HEK293 (cell line): Measurements from ENCODE around the gene TOM1L2.
A peak's percentile ranks its signal among the peaks of the same experiment; 100 is the strongest.

Experiments used
- ELK4 ChIP-seq: IDR thresholded peaks from 2 replicates; pipeline ENCODE4 v1.6.1; 2011; ENCODE audit warnings: mild to moderate bottlenecking, low read depth, low read length, borderline replicate concordance
- GLIS2 ChIP-seq: fragments of 450-650 bp; formaldehyde crosslinking; IDR thresholded peaks from 2 replicates; pipeline ENCODE4 v1.5.1; 2016; ENCODE audit warnings: missing biosample characterization, missing genetic modification characterization
- IKZF3 ChIP-seq: fragments of 450-650 bp; IDR thresholded peaks from 2 replicates; pipeline ENCODE4 v1.5.0; 2018; ENCODE audit warnings: missing biosample characterization, mild to moderate bottlenecking, missing genetic modification characterization, moderate library complexity
- SALL2 ChIP-seq: fragments of 450-650 bp; formaldehyde crosslinking; IDR thresholded peaks from 2 replicates; pipeline ENCODE4 v1.5.0; 2017; ENCODE audit warnings: missing biosample characterization, mild to moderate bottlenecking, missing genetic modification characterization, borderline replicate concordance
- SCRT1 ChIP-seq: fragments of 450-650 bp; formaldehyde crosslinking; IDR thresholded peaks from 2 replicates; pipeline ENCODE4 v1.5.1; 2016; ENCODE audit warnings: missing biosample characterization, missing genetic modification characterization, borderline replicate concordance
- TCF7L2 ChIP-seq: IDR thresholded peaks from 2 replicates; pipeline ENCODE4 v1.6.1; 2011; ENCODE audit warnings: low read depth, mild to moderate bottlenecking, inconsistent platforms, low read length, moderate library complexity, borderline replicate concordance
- ZNF10 ChIP-seq: fragments of 450-650 bp; formaldehyde crosslinking; IDR thresholded peaks from 2 replicates; pipeline ENCODE4 v1.5.1; 2017; ENCODE audit warnings: missing biosample characterization, missing genetic modification characterization
- ZNF132 ChIP-seq: fragments of 450-650 bp; formaldehyde crosslinking; IDR thresholded peaks from 2 replicates; pipeline ENCODE4 v1.5.1; 2017; ENCODE audit warnings: missing biosample characterization, missing genetic modification characterization, borderline replicate concordance
- ZNF133 ChIP-seq: fragments of 450-650 bp; formaldehyde crosslinking; IDR thresholded peaks from 2 replicates; pipeline ENCODE4 v1.5.1; 2016; ENCODE audit warnings: missing biosample characterization, missing genetic modification characterization
- ZNF175 ChIP-seq: fragments of 450-650 bp; formaldehyde crosslinking; IDR thresholded peaks from 2 replicates; pipeline ENCODE4 v1.5.1; 2016; ENCODE audit warnings: missing biosample characterization, missing genetic modification characterization
- ZNF221 ChIP-seq: fragments of 450-650 bp; formaldehyde crosslinking; IDR thresholded peaks from 2 replicates; pipeline ENCODE4 v1.5.1; 2017; ENCODE audit warnings: missing biosample characterization, missing genetic modification characterization, borderline replicate concordance
- ZNF391 ChIP-seq: fragments of 450-650 bp; formaldehyde crosslinking; IDR thresholded peaks from 2 replicates; pipeline ENCODE4 v1.5.1; 2016; ENCODE audit warnings: low read depth, missing biosample characterization, missing genetic modification characterization, borderline replicate concordance
- ZNF394 ChIP-seq: fragments of 450-650 bp; formaldehyde crosslinking; IDR thresholded peaks from 2 replicates; pipeline ENCODE4 v1.5.1; 2016; ENCODE audit warnings: missing biosample characterization, missing genetic modification characterization, mild to moderate bottlenecking, moderate library complexity, borderline replicate concordance
- ZNF416 ChIP-seq: fragments of 450-650 bp; formaldehyde crosslinking; IDR thresholded peaks from 2 replicates; pipeline ENCODE4 v1.5.1; 2016; ENCODE audit warnings: missing biosample characterization, missing genetic modification characterization
- ZNF48 ChIP-seq: fragments of 450-650 bp; formaldehyde crosslinking; IDR thresholded peaks from 2 replicates; pipeline ENCODE4 v1.5.1; 2016; ENCODE audit warnings: missing biosample characterization, missing genetic modification characterization
- ZNF555 ChIP-seq: fragments of 450-650 bp; formaldehyde crosslinking; conservative IDR thresholded peaks from 2 replicates; pipeline ENCODE4 v1.5.1; 2017; ENCODE audit warnings: missing biosample characterization, mild to moderate bottlenecking, missing genetic modification characterization, inconsistent platforms
- ZNF596 ChIP-seq: fragments of 450-650 bp; IDR thresholded peaks from 2 replicates; pipeline ENCODE4 v1.5.0; 2018; ENCODE audit warnings: missing biosample characterization, mild to moderate bottlenecking, missing genetic modification characterization, moderate library complexity
- ZNF621 ChIP-seq: fragments of 450-650 bp; formaldehyde crosslinking; IDR thresholded peaks from 2 replicates; pipeline ENCODE4 v1.5.1; 2017; ENCODE audit warnings: missing biosample characterization, missing genetic modification characterization
- ZNF626 ChIP-seq: fragments of 450-650 bp; sonication (Bioruptor Pico); formaldehyde crosslinking; IDR thresholded peaks from 2 replicates; pipeline ENCODE4 v1.5.1; 2018; ENCODE audit warnings: missing biosample characterization, missing genetic modification characterization, inconsistent platforms
- ZNF658 ChIP-seq: fragments of 450-650 bp; formaldehyde crosslinking; IDR thresholded peaks from 2 replicates; pipeline ENCODE4; 2016; ENCODE audit warnings: missing biosample characterization, missing genetic modification characterization
- ZNF843 ChIP-seq: fragments of 450-650 bp; formaldehyde crosslinking; IDR thresholded peaks from 2 replicates; pipeline ENCODE4 v1.5.1; 2016; ENCODE audit warnings: missing biosample characterization, missing genetic modification characterization
- ZSCAN23 ChIP-seq: fragments of 450-650 bp; formaldehyde crosslinking; IDR thresholded peaks from 2 replicates; pipeline ENCODE4 v1.5.1; 2016; ENCODE audit warnings: missing biosample characterization, missing genetic modification characterization
- ZSCAN4 ChIP-seq: fragments of 450-650 bp; formaldehyde crosslinking; IDR thresholded peaks from 2 replicates; pipeline ENCODE4 v1.5.1; 2017; ENCODE audit warnings: missing biosample characterization, missing genetic modification characterization
- TF ChIP-seq, protein P1 (sequence below): fragments of 450-650 bp; formaldehyde crosslinking; IDR thresholded peaks from 2 replicates; pipeline ENCODE4 v1.5.1; 2016; ENCODE audit warnings: missing biosample characterization, missing genetic modification characterization, low read depth
- TF ChIP-seq, protein P2 (sequence below): fragments of 450-650 bp; formaldehyde crosslinking; IDR thresholded peaks from 2 replicates; pipeline ENCODE4 v1.5.1; 2016; ENCODE audit warnings: missing biosample characterization, missing genetic modification characterization
- TF ChIP-seq, protein P3 (sequence below): fragments of 450-650 bp; formaldehyde crosslinking; IDR thresholded peaks from 2 replicates; pipeline ENCODE4 v1.5.1; 2016; ENCODE audit warnings: missing biosample characterization, missing genetic modification characterization
- TF ChIP-seq, protein P4 (sequence below): fragments of 450-650 bp; formaldehyde crosslinking; IDR thresholded peaks from 2 replicates; pipeline ENCODE4 v1.5.1; 2017; ENCODE audit warnings: missing biosample characterization, missing genetic modification characterization
- TF ChIP-seq, protein P5 (sequence below): fragments of 450-650 bp; formaldehyde crosslinking; IDR thresholded peaks from 2 replicates; pipeline ENCODE4 v1.5.1; 2016; ENCODE audit warnings: missing biosample characterization, missing genetic modification characterization

The TOM1L2 gene

GRCh38 chr17:17810084-17810894 lies 161.9 kb downstream of the TOM1L2 start (continued):
- TF ChIP-seq, protein P1, sequence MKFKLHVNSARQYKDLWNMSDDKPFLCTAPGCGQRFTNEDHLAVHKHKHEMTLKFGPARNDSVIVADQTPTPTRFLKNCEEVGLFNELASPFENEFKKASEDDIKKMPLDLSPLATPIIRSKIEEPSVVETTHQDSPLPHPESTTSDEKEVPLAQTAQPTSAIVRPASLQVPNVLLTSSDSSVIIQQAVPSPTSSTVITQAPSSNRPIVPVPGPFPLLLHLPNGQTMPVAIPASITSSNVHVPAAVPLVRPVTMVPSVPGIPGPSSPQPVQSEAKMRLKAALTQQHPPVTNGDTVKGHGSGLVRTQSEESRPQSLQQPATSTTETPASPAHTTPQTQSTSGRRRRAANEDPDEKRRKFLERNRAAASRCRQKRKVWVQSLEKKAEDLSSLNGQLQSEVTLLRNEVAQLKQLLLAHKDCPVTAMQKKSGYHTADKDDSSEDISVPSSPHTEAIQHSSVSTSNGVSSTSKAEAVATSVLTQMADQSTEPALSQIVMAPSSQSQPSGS (tag by site-specific recombination): no peak
- TF ChIP-seq ZNF221 (no peak), ELK4 (no peak), ZNF394 (tag by site-specific recombination) (0 out of 2 replicates have a peak, but pooled peaks have one; percentile 17), ZNF658 (no peak), ZNF48 (tag by site-specific recombination) (no peak), ZSCAN4 (tag by site-specific recombination) (no peak), TCF7L2 (no peak), ZNF10 (tag by site-specific recombination) (no peak), ZNF391 (no peak), ZNF175 (no peak), ZNF621 (no peak), SCRT1 (tag by site-specific recombination) (no peak), ZNF626 (tag by site-specific recombination) (no peak), SALL2 (no peak), ZNF132 (tag by site-specific recombination) (no peak), ZNF416 (tag by site-specific recombination) (no peak), ZNF596 (tag by site-specific recombination) (no peak), IKZF3 (tag by site-specific recombination) (peak; percentile 69), ZNF133 (no peak), GLIS2 (no peak), ZSCAN23 (no peak), ZNF843 (no peak), ZNF555 (no peak)
- TF ChIP-seq, protein P2, sequence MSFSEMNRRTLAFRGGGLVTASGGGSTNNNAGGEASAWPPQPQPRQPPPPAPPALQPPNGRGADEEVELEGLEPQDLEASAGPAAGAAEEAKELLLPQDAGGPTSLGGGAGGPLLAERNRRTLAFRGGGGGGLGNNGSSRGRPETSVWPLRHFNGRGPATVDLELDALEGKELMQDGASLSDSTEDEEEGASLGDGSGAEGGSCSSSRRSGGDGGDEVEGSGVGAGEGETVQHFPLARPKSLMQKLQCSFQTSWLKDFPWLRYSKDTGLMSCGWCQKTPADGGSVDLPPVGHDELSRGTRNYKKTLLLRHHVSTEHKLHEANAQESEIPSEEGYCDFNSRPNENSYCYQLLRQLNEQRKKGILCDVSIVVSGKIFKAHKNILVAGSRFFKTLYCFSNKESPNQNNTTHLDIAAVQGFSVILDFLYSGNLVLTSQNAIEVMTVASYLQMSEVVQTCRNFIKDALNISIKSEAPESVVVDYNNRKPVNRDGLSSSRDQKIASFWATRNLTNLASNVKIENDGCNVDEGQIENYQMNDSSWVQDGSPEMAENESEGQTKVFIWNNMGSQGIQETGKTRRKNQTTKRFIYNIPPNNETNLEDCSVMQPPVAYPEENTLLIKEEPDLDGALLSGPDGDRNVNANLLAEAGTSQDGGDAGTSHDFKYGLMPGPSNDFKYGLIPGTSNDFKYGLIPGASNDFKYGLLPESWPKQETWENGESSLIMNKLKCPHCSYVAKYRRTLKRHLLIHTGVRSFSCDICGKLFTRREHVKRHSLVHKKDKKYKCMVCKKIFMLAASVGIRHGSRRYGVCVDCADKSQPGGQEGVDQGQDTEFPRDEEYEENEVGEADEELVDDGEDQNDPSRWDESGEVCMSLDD (tag by site-specific recombination): no peak
- TF ChIP-seq, protein P3, sequence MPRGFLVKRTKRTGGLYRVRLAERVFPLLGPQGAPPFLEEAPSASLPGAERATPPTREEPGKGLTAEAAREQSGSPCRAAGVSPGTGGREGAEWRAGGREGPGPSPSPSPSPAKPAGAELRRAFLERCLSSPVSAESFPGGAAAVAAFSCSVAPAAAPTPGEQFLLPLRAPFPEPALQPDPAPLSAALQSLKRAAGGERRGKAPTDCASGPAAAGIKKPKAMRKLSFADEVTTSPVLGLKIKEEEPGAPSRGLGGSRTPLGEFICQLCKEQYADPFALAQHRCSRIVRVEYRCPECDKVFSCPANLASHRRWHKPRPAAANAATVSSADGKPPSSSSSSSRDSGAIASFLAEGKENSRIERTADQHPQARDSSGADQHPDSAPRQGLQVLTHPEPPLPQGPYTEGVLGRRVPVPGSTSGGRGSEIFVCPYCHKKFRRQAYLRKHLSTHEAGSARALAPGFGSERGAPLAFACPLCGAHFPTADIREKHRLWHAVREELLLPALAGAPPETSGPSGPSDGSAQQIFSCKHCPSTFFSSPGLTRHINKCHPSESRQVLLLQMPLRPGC (tag by site-specific recombination): 0 out of 2 replicates have a peak, but pooled peaks have one; percentile 13
- TF ChIP-seq, protein P4, sequence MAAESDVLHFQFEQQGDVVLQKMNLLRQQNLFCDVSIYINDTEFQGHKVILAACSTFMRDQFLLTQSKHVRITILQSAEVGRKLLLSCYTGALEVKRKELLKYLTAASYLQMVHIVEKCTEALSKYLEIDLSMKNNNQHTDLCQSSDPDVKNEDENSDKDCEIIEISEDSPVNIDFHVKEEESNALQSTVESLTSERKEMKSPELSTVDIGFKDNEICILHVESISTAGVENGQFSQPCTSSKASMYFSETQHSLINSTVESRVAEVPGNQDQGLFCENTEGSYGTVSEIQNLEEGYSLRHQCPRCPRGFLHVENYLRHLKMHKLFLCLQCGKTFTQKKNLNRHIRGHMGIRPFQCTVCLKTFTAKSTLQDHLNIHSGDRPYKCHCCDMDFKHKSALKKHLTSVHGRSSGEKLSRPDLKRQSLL: peak; percentile 73
- TF ChIP-seq, protein P5, sequence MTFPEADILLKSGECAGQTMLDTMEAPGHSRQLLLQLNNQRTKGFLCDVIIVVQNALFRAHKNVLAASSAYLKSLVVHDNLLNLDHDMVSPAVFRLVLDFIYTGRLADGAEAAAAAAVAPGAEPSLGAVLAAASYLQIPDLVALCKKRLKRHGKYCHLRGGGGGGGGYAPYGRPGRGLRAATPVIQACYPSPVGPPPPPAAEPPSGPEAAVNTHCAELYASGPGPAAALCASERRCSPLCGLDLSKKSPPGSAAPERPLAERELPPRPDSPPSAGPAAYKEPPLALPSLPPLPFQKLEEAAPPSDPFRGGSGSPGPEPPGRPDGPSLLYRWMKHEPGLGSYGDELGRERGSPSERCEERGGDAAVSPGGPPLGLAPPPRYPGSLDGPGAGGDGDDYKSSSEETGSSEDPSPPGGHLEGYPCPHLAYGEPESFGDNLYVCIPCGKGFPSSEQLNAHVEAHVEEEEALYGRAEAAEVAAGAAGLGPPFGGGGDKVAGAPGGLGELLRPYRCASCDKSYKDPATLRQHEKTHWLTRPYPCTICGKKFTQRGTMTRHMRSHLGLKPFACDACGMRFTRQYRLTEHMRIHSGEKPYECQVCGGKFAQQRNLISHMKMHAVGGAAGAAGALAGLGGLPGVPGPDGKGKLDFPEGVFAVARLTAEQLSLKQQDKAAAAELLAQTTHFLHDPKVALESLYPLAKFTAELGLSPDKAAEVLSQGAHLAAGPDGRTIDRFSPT (tag by site-specific recombination): peak; percentile 57; the same call in 1 of the 2 replicates
